Activated T-helper 1 cell treated with anti-CD3 and anti-CD28 coated beads, Interleukin-2, amount 50 U/mL, for 16 hours (primary cell): ENCODE results near the gene TUBGCP6.

ENCODE experiments used
- DNase-seq, 2 donors: peaks; one replicate each; pipeline ENCODE4 v3.0.0-alpha.2; 2020; ENCODE audit warnings: low read depth in 1 of 2, low spot score in 1 of 2

The TUBGCP6 gene

GRCh38 chr22:50264946-50265669, 20.3 kb upstream of the TUBGCP6 start:
- DNase-seq, result no peak

DNA sequence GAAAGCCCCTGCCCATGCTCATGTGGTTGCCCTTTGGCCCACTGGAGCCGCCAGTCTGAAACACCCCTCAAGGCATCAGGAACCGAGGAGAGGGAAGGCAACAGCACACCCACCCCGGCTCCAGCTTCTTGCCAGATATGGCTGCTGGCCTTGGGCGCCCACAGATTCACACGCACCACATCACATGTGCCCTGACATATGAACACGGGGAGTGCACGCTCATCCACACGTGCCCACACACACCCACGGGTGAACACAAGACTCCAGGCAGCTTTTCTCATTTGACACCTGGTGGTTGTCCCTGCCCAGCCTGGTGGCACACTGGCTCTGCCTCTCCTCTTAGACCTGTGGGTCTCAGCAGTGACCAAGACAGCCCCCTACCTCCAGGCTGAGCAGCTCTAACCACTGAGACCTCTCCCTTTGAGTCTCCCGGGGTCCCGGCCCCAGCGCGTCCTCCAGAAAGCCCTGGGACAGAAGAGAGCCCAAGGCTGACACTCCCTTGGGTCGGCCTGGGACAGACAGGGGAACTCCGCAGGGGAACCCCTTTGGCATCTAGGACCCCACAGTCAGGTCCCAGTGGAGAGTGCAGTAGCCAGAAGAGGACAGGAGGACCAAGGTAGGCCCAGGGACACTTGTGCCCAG, 19.4 kb upstream of the TUBGCP6 start:
- no peak for DNase-seq

- no peak for DNase-seq
Measured at GRCh38 chr22:50262973-50263617, 18.3 kb upstream of the TUBGCP6 start.

DNA sequence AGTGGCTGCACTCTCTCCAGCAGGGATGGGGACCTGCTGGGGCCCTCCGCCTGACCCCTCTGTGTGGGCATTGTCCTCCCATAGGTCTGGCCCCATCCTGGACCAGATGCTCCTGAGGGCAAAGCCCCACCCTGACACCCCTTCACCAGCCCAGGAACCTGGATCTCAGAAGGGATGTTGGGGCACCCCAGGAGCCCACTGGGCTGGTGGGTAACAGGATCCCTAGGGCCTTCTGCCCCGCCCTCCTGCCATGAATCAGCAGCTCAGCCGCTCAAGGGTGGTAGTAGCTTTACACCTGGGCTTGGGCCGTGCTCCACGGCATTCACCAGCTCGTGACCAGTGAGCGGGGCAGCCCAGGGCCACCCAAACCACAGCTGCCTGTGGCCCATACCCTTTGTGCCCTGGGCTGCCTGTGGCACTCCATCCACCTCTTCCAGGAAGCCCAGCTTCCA, 17.7 kb upstream of the TUBGCP6 start:
- no peak for DNase-seq

DNA sequence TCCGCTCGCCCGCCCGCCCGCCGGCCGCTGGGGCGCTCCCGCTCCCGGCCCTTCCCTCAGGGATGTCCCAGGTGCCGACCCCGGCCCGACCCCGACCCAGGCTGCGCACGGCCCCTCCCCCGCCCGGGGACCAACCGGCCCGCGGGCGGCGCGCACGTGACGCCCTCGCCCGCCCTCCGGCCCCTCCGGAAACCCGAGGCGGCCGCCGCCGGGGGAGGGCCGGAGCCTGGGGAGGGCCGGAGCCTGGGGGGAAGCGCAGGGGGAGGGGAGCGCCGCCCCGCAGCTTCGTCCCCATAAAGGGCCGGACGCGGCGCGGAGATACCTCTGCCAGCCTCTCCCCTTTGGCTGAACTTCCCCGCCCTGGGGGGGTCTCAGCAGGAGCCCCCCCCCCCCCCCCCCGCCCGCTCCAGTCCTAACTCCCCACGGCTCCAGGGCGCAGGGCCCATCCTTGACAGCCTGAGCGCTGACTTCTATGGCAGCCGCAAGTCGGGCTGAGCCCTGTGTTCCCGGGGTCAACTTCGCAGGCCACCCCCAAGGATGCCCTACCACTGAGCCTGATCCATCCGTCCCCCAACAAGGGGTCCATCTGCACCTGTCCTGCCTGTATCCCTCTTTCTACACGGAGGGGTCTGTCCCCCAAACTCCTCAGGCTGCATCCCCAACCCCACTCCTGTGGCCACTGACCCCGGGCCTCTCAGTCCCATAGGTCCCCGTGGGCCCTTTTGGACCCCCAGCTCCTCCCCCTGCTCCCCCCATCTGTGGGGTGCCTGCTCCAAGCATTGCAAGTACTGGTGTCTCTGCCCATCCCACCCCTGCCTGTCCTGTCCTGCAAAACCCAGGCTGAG, 17.0 kb upstream of the TUBGCP6 start, which contains the start of gene MAPK12:
MAPK12 (minus strand) TSS at position 69 of the 845 bp plus-strand sequence. CDS start 174 bp downstream, outside the sequence.
- DNase-seq, result no peak

GRCh38 chr22:50260801-50261614, 16.2 kb upstream of the TUBGCP6 start:
- no peak for DNase-seq

DNA sequence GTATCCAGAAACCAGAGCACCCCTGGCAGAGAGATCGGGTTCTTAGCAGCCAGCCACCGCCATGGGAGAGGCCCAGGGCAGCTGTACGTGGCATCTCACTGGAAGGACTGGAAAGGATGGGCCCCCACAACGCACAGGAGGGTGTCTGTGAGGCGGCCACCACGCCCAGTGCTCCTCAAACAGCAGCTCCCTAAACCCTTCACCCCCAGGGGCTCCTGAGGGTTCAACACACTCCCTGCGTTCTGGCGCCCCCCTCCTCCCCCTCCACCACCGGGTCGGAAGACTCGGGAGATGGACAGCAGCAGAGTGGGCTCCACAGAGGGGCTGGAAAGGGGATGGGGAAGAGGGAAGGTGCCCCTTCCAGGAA, 15.6 kb upstream of the TUBGCP6 start:
- DNase-seq, result no peak

GRCh38 chr22:50259302-50259701, 14.5 kb upstream of the TUBGCP6 start:
- DNase-seq, result no peak

DNA sequence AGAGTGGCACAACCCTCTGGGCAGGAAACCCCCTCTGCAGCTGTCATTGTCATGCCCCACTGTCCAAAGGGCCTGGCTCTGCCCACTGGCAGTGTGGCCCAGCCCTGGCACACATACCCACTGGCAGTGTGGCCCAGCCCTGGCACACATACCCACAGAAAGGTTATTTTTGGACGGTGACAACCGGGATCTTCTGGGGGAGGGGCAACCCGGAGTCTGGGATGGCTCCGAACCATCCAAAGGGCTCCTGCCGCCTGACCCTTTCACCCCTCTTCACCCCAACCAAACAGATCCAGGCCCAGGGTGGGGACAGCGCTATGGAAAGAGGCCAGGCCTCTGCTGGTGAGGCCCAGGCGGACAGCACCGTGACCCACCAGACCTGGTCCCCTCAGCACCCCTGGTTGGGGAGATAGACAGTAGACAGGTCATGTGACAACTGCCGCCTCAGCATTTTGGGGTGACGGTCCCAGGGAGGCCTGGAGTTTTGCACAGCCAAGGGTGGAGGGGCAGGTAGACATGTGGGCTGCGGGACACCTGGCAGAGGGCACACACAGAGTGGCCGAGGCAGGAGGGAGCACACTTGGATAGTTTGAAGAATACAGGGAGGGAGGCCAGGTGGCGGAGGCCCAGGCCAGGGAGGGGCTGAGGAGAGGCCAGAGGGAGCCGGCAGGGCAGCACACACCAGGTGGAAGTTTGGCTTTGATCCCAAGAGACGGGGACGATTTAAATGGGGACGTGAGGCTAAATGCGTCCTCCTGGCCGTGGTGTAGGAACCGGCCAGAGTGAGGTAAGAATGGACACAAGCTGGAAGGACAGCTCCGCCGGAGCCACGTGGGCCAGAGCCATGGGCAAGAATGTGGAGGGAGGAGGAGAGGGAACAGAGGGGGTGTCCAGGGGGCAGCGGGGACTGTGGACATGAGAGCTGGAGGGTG, 13.8 kb upstream of the TUBGCP6 start:
- no peak for DNase-seq

- no peak for DNase-seq
Measured at GRCh38 chr22:50257451-50258360, 12.9 kb upstream of the TUBGCP6 start.

- no peak for DNase-seq
Measured at GRCh38 chr22:50257041-50257440, 12.2 kb upstream of the TUBGCP6 start.

DNA sequence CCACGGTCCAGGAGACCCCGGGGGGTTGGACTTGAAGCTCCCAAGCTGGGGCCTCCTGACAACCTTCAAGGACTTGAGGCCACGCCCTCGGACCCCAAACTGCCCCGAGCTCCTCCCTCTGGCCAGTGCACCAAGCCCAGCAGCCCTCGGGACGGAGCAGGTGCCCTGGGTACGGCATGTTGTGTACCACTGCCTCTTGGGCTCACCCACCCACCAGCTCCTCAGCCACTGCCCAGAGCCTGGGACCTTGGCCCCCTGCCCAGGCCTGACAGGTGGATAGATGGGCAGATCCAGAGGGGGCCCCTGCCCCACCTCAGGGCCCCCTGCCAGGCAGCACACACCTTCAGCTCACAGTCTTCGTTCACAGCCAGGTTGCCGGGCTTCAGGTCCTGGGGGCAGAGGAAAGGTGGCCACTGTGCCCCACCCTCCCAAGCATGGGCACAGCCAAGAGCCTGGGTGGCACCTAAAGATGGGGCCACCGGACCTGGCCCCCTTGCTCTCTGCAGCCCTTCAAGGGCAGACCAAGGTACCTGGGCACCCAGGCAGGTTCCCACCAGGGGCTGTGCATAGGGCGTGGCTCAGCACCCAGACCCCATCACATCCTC, 11.5 kb upstream of the TUBGCP6 start:
- no peak for DNase-seq

DNA sequence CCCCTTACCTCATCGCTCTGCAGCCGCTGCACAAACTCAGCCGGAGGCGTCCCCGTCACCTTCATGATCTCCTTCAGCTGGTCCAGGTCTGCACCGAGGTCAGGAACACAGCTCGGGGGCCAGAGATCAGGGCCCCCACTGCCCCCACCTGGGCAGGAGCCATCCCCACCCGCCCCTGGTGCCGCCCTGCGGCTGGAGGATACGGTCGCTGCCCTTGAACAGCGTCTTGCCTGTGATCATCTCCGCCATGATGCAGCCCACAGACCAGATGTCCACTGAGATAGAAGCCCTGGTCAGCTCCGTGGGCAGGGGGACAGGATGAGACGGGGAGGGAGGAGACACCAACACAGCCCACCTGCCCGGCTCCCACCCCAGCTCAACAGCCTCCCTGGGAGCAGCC, 10.8 kb upstream of the TUBGCP6 start:
- no peak for DNase-seq

- DNase-seq, result no peak
Measured at GRCh38 chr22:50255099-50255498, 10.3 kb upstream of the TUBGCP6 start.

- DNase-seq, result no peak
Measured at GRCh38 chr22:50253941-50254340, 9.1 kb upstream of the TUBGCP6 start.

GRCh38 chr22:50253046-50253915, 8.5 kb upstream of the TUBGCP6 start:
- DNase-seq, result no peak
